ENCODE results near the gene STK17B.
"Not testable (repeated sequence)": the region's sequence is repeated elsewhere in the genome, so short reads cannot be mapped to it uniquely, and the experiment has no call there.

DNA sequence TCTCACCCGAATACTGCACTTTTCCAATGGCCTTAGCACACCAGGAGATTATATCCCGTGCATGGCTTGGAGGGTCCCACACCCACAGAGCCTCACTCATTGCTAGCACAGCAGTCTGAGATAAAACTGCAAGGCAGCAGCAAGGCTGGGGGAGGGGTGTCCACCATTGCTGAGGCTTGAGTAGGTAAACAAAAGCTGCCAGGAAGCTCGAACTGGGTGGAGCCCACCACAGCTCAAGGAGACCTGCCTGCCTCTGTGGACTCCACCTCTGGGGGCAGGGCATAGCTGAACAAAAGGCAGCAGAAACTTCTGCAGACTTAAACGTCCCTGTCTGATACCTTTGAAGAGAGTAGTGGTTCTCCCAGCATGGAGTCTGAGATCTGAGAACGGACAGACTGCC lies 81.9 kb downstream of the STK17B start:
- not testable (repeated sequence) for TF ChIP-seq RAD21 (IDR thresholded peaks at IDR 0.05 in 1 of 2, conservative IDR thresholded peaks at IDR 0.05 in 1 of 2; ENCODE audit: low read depth in 2 of 2, low read length in 2 of 2); ZNF274 (IDR thresholded peaks at IDR 0.05; ENCODE audit: borderline replicate concordance, extremely low read depth, low read length); ASH2L (IDR thresholded peaks at IDR 0.05; ENCODE audit: low read length)
- TF ChIP-seq, protein P1, sequence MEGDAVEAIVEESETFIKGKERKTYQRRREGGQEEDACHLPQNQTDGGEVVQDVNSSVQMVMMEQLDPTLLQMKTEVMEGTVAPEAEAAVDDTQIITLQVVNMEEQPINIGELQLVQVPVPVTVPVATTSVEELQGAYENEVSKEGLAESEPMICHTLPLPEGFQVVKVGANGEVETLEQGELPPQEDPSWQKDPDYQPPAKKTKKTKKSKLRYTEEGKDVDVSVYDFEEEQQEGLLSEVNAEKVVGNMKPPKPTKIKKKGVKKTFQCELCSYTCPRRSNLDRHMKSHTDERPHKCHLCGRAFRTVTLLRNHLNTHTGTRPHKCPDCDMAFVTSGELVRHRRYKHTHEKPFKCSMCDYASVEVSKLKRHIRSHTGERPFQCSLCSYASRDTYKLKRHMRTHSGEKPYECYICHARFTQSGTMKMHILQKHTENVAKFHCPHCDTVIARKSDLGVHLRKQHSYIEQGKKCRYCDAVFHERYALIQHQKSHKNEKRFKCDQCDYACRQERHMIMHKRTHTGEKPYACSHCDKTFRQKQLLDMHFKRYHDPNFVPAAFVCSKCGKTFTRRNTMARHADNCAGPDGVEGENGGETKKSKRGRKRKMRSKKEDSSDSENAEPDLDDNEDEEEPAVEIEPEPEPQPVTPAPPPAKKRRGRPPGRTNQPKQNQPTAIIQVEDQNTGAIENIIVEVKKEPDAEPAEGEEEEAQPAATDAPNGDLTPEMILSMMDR (IDR thresholded peaks at IDR 0.05; ENCODE audit: control extremely low read depth in 1 of 3, insufficient read depth in 1 of 3, low read depth in 1 of 3, low read length in 3 of 3) = not testable (repeated sequence)
- TF ChIP-seq, protein P2, sequence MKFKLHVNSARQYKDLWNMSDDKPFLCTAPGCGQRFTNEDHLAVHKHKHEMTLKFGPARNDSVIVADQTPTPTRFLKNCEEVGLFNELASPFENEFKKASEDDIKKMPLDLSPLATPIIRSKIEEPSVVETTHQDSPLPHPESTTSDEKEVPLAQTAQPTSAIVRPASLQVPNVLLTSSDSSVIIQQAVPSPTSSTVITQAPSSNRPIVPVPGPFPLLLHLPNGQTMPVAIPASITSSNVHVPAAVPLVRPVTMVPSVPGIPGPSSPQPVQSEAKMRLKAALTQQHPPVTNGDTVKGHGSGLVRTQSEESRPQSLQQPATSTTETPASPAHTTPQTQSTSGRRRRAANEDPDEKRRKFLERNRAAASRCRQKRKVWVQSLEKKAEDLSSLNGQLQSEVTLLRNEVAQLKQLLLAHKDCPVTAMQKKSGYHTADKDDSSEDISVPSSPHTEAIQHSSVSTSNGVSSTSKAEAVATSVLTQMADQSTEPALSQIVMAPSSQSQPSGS (IDR thresholded peaks at IDR 0.05; ENCODE audit: low read length) = not testable (repeated sequence)

Measured in H1 (cell line).